Hepatocyte (in vitro differentiated cells): ENCODE measurements around the gene ENOPH1.

Experiments
- EZH2 ChIP-seq: fragments of 200-600 bp; sonication (generic); IDR thresholded peaks from 2 replicates; pipeline ENCODE4 v1.6.1; 2016; ENCODE audit warnings: antibody characterized with exemption, mild to moderate bottlenecking, borderline replicate concordance
- EZH2phosphoT487 ChIP-seq: fragments of 200-600 bp; sonication (generic); IDR thresholded peaks from one replicate; pipeline ENCODE4 v1.6.1; 2018; ENCODE audit warnings: antibody characterized with exemption, mild to moderate bottlenecking, low read depth, moderate library complexity; ENCODE audit not compliant: unreplicated experiment, severe bottlenecking
- TF ChIP-seq, protein P1 (sequence below): fragments of 200-600 bp; sonication (generic); IDR thresholded peaks from 2 replicates; pipeline ENCODE4 v1.5.1; 2016; ENCODE audit warnings: antibody characterized with exemption, mild to moderate bottlenecking; ENCODE audit not compliant: poor library complexity

DNA sequence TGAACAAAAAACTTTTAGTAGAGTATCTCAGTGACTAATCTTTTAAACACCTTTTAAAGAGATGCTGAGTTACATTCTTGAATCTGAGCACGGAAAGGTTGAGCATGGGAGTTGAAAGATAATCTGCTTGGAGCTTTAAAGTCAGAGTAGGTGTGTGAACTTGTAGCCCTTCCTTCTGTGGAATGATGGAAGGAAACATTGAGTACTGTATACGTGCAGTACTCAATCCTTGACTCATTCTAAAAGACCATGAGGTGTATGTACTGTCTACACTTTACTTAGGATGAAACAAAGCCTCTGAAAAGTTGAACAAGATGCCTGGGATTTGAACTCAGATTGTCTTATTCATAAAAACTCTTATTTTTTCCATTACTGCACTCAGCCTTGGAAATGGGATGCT is 3.4 kb downstream of the ENOPH1 start:
- TF ChIP-seq, protein P1, sequence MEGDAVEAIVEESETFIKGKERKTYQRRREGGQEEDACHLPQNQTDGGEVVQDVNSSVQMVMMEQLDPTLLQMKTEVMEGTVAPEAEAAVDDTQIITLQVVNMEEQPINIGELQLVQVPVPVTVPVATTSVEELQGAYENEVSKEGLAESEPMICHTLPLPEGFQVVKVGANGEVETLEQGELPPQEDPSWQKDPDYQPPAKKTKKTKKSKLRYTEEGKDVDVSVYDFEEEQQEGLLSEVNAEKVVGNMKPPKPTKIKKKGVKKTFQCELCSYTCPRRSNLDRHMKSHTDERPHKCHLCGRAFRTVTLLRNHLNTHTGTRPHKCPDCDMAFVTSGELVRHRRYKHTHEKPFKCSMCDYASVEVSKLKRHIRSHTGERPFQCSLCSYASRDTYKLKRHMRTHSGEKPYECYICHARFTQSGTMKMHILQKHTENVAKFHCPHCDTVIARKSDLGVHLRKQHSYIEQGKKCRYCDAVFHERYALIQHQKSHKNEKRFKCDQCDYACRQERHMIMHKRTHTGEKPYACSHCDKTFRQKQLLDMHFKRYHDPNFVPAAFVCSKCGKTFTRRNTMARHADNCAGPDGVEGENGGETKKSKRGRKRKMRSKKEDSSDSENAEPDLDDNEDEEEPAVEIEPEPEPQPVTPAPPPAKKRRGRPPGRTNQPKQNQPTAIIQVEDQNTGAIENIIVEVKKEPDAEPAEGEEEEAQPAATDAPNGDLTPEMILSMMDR: no peak
- TF ChIP-seq EZH2 (no peak), EZH2phosphoT487 (no peak)
